Neuron (in vitro differentiated cells): Measurements from ENCODE around the gene KCNJ10.

Source experiments
- H2AFZ ChIP-seq: one replicate; pipeline ENCODE4 v1.6.1; 2013; ENCODE audit warnings: low read depth, mild to moderate bottlenecking, inconsistent platforms, low read length, moderate library complexity
- H3K27me3 ChIP-seq: one replicate; pipeline ENCODE4 v1.6.1; 2013; ENCODE audit warnings: low read length; ENCODE audit not compliant: insufficient read depth
- H3K36me3 ChIP-seq: one replicate; pipeline ENCODE4 v1.6.1; 2013; ENCODE audit warnings: low read length; ENCODE audit not compliant: insufficient read depth
- H3K4me1 ChIP-seq: one replicate; pipeline ENCODE4 v1.6.1; 2013; ENCODE audit warnings: low read length; ENCODE audit not compliant: insufficient read depth
- H3K4me3 ChIP-seq: 2 replicates; pipeline ENCODE4 v1.5.1; 2013; ENCODE audit warnings: mild to moderate bottlenecking, low read length, moderate library complexity
- H3K9me3 ChIP-seq: one replicate; pipeline ENCODE4 v1.6.1; 2013; ENCODE audit warnings: low read length

Gene KCNJ10

GRCh38 chr1:160031365-160032164 lies 38.4 kb downstream of the KCNJ10 start, which contains the start of gene PIGM:
Gene PIGM, minus strand, starts transcription at chr1:160031990. Its CDS starts 251 bp downstream, at chr1:160031739.
- Histone ChIP-seq H2AFZ (peak within 1 kb of the TSS; percentile 71), H3K4me3 (peak within 1 kb of the TSS; percentile 71), H3K27me3 (no peaks in the 10 kb centered on the region), H3K4me1 (peaks cover 21% of the 10 kb centered on the region), H3K36me3 (peaks cover 4% of the 10 kb centered on the region), H3K9me3 (no peaks in the 10 kb centered on the region)

GRCh38 chr1:160030657-160031364 lies 39.1 kb downstream of the KCNJ10 start:
- H3K27me3 ChIP-seq: no peaks in the 10 kb centered on the region
- peak overlapping the region; percentile 71 for H3K4me3 ChIP-seq
- no peaks in the 10 kb centered on the region for H3K9me3 ChIP-seq
- peak overlapping the region; percentile 71 for H2AFZ ChIP-seq
- H3K36me3 ChIP-seq: peaks cover 4% of the 10 kb centered on the region
- H3K4me1 ChIP-seq: peaks cover 21% of the 10 kb centered on the region

GRCh38 chr1:160028426-160028825 lies 41.5 kb downstream of the KCNJ10 start:
- H3K4me1 ChIP-seq: peaks cover 43% of the 10 kb centered on the region
- no peak overlapping the region for H2AFZ ChIP-seq

GRCh38 chr1:160025314-160025713 lies 44.6 kb downstream of the KCNJ10 start:
- Histone ChIP-seq H2AFZ (no peak overlapping the region), H3K27me3 (no peaks in the 10 kb centered on the region), H3K36me3 (peaks cover 4% of the 10 kb centered on the region), H3K4me1 (peaks cover 39% of the 10 kb centered on the region), H3K9me3 (no peaks in the 10 kb centered on the region), H3K4me3 (no peak overlapping the region)

More at GRCh38 chr1:160028426-160028825, 41.5 kb downstream of the KCNJ10 start:
- Histone ChIP-seq H3K36me3 (peaks cover 4% of the 10 kb centered on the region), H3K9me3 (no peaks in the 10 kb centered on the region), H3K4me3 (no peak overlapping the region), H3K27me3 (no peaks in the 10 kb centered on the region)

DNA sequence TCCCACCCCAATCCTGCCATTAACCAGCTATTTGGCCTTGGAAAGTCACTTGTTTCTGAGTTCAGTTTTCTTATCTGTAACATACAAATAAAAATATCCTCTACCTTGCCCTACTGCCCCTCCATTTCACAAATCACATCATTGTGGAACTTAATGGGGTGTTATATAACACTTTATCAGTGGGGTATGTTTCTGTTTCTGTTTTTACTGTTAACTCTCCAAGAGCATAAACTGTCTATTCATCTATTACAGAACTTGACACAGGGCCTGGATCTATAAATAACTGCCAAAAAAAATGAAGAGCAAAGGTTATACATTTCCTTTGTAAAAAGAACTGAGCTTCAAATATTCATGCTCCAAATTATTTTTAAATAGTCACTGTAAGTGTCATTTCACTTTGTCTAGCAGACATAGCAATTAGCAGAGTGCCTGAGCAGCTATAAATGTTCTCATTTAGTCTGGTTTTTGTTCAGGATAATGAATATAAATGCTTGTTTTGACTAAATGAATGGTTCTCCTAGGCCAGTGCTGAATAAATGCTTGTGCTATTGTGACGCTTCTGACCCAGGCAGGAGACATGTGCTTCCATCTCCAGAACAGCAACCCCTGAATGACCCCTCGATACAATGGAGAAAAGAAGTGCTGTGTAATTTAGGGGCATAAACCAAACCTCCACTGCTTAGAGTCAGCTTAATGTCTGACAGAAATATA lies 45.6 kb downstream of the KCNJ10 start:
- H3K4me1 ChIP-seq: peaks cover 35% of the 10 kb centered on the region
- H3K9me3 ChIP-seq: no peaks in the 10 kb centered on the region

DNA sequence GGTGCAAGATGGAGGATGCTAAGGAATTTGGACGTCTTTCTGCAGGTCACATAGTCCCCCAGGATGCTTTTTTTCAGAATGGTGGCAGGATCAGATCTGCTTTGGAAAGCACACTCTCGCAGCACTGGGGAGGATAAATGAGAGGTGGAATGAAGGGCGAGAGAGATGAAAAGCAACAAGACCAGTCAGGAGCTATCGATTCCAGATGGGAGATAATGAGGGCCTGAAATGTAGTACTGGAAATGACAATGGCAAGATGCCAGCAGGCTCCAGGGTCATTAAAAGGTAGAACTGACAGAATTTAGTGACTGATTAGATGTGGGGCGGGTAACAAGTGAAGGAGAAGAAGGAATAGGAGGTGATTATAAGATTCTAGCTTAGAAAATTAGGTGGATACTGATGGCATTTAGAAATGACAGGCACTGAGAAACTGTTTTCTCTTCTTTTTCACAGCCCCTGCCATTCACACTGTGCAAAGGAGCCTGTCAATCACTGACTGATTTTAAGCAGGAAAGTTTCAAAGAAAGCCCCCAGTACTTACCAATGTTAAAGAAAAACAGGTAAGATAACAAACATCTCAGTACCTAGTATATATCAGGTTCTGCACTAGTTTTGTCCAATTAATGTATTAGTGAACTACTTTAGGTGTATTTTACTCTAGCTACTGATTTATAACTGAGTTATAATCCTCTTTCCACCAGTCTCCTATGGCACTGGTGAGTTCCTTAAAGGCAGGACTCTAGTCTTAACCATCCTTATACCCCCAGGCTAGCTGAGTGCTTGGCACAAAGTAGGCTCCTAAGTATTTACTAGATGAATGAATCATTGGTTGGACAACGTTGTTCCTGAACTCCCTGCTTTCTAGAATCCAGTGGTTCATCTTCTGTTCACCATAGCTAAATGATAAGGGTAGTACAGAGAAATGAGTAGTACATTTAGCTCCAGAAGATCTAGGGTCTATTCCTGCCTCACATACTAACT lies 47.3 kb downstream of the KCNJ10 start:
- H3K27me3 ChIP-seq: peaks cover 8% of the 10 kb centered on the region
- no peak overlapping the region for H3K4me3 ChIP-seq
- H3K9me3 ChIP-seq: no peaks in the 10 kb centered on the region
- H2AFZ ChIP-seq: no peak overlapping the region
- peaks cover 35% of the 10 kb centered on the region for H3K4me1 ChIP-seq
- no peaks in the 10 kb centered on the region for H3K36me3 ChIP-seq

More for the DNA sequence above, 45.6 kb downstream of the KCNJ10 start:
- Histone ChIP-seq H3K4me3 (no peak overlapping the region), H3K36me3 (no peaks in the 10 kb centered on the region), H3K27me3 (no peaks in the 10 kb centered on the region), H2AFZ (no peak overlapping the region)

DNA sequence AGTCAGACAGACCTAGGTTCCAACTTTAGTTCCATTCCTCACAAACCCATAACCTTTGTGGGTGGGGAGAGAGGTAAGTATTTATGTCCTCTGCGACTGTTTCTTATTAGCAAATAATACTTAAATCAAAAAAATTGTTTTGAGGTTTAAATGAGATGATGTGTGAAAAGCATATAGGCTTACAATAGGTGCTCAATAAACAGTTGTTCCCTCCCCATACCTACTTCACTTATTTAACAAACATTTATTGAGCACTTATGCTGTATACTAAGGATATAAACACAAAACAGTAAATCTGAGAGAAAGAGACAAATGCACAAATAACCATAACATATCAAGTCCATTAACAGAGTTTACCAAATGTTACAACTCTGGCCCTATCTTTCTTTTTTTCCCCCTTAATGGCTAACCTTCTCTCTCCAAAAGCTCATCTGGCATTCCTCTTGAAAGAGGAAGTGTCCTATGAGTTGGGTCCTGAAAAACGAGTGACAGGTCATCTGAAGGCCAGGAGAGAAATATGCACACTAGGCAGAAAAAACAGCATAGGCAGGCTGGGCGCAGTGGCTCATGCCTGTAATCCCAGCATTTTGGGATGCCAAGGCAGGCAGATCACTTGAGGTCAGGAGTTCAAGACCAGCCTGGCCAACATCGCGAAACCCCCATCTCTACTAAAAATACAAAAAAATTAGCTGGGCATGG lies 48.4 kb downstream of the KCNJ10 start:
- Histone ChIP-seq H3K4me1 (peaks cover 35% of the 10 kb centered on the region), H3K27me3 (peaks cover 12% of the 10 kb centered on the region), H3K9me3 (no peaks in the 10 kb centered on the region), H2AFZ (no peak overlapping the region), H3K36me3 (no peaks in the 10 kb centered on the region), H3K4me3 (no peak overlapping the region)

- Histone ChIP-seq H3K4me1 (peaks cover 32% of the 10 kb centered on the region), H3K4me3 (no peak overlapping the region), H3K9me3 (no peaks in the 10 kb centered on the region), H2AFZ (no peak overlapping the region), H3K27me3 (peaks cover 16% of the 10 kb centered on the region), H3K36me3 (no peaks in the 10 kb centered on the region)
These were observed 49.8 kb downstream of the KCNJ10 start for GRCh38 chr1:160020196-160020595.

- Histone ChIP-seq H3K36me3 (no peaks in the 10 kb centered on the region), H2AFZ (no peak overlapping the region), H3K27me3 (peaks cover 16% of the 10 kb centered on the region), H3K4me3 (no peak overlapping the region), H3K4me1 (peaks cover 19% of the 10 kb centered on the region), H3K9me3 (no peaks in the 10 kb centered on the region)
These were observed 51.1 kb downstream of the KCNJ10 start for GRCh38 chr1:160018900-160019299.

- peaks cover 16% of the 10 kb centered on the region for H3K27me3 ChIP-seq
- no peak overlapping the region for H2AFZ ChIP-seq
- H3K4me1 ChIP-seq: peaks cover 14% of the 10 kb centered on the region
- no peaks in the 10 kb centered on the region for H3K36me3 ChIP-seq
- no peaks in the 10 kb centered on the region for H3K9me3 ChIP-seq
- no peak overlapping the region for H3K4me3 ChIP-seq
These were observed 51.6 kb downstream of the KCNJ10 start for GRCh38 chr1:160018347-160018746.

GRCh38 chr1:160017592-160017991 lies 52.4 kb downstream of the KCNJ10 start:
- Histone ChIP-seq H3K27me3 (peaks cover 18% of the 10 kb centered on the region), H3K9me3 (no peaks in the 10 kb centered on the region), H3K4me1 (peaks cover 6% of the 10 kb centered on the region), H2AFZ (no peak overlapping the region), H3K4me3 (no peak overlapping the region), H3K36me3 (no peaks in the 10 kb centered on the region)

DNA sequence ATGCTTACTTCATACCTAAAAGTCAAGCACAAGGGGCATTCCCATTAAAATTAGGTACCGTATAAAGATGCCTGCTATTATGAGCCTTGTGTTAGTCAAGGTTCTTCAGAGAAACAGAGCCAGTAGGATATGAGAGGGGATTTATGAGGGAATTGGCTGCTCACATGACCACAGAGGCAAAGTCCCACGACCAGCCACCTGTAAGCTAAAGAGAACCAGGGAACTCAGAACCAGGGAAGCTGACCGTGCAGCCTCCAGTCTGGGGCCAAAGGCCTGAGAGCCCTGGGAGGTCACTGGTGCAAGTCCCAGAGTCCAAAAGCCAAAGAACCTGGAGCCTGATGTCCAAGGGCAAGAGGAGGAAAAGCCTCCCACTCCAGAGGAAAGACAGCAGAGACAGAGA lies 58.2 kb downstream of the KCNJ10 start:
- peaks cover 34% of the 10 kb centered on the region for H3K27me3 ChIP-seq
- no peak overlapping the region for H2AFZ ChIP-seq
- H3K4me1 ChIP-seq: no peaks in the 10 kb centered on the region
- H3K9me3 ChIP-seq: no peaks in the 10 kb centered on the region
- no peaks in the 10 kb centered on the region for H3K36me3 ChIP-seq
- no peak overlapping the region for H3K4me3 ChIP-seq
